Measurements from ENCODE around the gene GLIS1.

DNA sequence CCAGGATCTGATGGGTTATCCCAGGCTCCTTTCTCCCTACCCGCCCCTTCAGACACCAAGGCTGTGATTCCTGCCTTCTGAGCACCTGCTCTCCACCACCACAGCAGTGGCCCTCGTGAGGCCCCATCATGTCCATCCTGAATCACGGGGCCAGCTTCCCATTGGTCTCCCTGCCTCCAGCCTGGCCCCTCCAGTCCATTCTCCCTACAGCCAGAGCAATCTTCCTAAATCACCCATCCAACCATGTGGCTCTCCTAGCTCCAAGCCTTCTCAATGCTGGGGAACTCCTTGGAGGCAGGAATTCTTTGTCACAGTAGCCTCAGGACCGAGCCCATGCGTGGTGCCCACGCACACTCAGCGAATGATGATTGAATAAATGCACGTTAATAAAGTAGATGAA lies 8.9 kb upstream of the GLIS1 start:
- TF ChIP-seq POLR2A (IDR thresholded peaks at IDR 0.05; ENCODE audit: low read depth, low read length) (no peak), EZH2 (IDR thresholded peaks at IDR 0.05; ENCODE audit: borderline replicate concordance, low read depth, low read length, severe bottlenecking) (no peak), FOS (IDR thresholded peaks at IDR 0.05; ENCODE audit: borderline replicate concordance, insufficient read depth, low read length) (no peak), POLR2AphosphoS5 (IDR thresholded peaks at IDR 0.05; ENCODE audit: insufficient read depth, low read depth, low read length) (no peak), GATA2 (IDR thresholded peaks at IDR 0.05; ENCODE audit: insufficient read depth, insufficient read length, low read depth, low read length) (no peak)
- TF ChIP-seq, protein P1, sequence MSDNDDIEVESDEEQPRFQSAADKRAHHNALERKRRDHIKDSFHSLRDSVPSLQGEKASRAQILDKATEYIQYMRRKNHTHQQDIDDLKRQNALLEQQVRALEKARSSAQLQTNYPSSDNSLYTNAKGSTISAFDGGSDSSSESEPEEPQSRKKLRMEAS (IDR thresholded peaks at IDR 0.05; ENCODE audit: insufficient read depth, insufficient read length): no peak
- TF ChIP-seq, protein P2, sequence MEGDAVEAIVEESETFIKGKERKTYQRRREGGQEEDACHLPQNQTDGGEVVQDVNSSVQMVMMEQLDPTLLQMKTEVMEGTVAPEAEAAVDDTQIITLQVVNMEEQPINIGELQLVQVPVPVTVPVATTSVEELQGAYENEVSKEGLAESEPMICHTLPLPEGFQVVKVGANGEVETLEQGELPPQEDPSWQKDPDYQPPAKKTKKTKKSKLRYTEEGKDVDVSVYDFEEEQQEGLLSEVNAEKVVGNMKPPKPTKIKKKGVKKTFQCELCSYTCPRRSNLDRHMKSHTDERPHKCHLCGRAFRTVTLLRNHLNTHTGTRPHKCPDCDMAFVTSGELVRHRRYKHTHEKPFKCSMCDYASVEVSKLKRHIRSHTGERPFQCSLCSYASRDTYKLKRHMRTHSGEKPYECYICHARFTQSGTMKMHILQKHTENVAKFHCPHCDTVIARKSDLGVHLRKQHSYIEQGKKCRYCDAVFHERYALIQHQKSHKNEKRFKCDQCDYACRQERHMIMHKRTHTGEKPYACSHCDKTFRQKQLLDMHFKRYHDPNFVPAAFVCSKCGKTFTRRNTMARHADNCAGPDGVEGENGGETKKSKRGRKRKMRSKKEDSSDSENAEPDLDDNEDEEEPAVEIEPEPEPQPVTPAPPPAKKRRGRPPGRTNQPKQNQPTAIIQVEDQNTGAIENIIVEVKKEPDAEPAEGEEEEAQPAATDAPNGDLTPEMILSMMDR (IDR thresholded peaks at IDR 0.05; ENCODE audit: extremely low read depth in 1 of 2, insufficient read depth in 1 of 2, low read depth in 1 of 2, low read length in 2 of 2): no peak
